NCI-H2171 (cell line): ENCODE data around the gene TRIM63.

Source experiments
- DNase-seq: peaks from one replicate; lab custom pipeline; 2025; lab: John Stamatoyannopoulos, UW

Gene TRIM63

GRCh38 chr1:26057189-26057588 is 10.2 kb downstream of the TRIM63 start:
- DNase-seq = no peak

GRCh38 chr1:26055041-26055440 is 12.4 kb downstream of the TRIM63 start:
- no peak for DNase-seq

DNA sequence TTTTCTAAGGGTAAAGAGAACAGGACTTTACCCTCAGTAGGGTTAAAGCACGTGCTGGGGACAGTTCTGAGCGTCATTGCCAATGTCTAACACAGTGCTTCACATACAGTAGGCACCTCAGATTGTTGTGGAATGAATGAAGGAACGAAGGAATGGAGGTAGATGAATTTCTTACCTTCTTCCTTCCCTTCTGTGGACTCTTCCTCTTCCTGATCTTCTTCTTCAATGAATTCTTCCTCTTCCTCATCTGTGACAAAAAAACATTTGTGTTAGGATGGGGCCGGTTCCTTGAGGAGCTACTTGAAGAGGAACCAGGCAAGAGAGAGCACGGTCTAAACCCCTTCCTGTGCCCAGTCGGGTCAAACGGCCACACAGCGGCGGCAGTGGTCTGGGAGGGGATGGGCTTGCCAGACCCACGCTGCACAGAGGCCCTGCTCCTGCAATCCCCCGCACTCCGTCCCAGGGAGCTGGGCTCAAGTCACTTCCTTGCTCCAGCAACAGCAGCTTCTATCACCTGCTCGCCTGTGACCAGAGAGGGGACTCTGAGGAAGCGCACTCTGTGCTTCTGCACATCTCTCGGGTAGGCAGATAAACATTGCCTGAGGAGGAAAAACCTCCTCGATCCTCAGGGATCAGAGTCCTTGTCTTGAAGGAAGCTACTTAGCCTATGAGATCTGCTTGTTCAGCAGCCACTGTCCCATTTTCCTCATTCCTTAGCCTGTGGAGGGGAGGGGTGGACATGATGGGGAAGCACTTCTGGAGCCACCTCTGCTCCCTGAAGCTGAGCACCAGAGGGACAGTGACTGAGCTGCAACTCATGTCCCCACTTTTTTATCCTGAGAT is 13.5 kb downstream of the TRIM63 start:
- DNase-seq = no peak

- no peak for DNase-seq
Measured at GRCh38 chr1:26050248-26050640, 17.2 kb downstream of the TRIM63 start.

- DNase-seq = no peak
Measured at GRCh38 chr1:26049531-26050247, 17.7 kb downstream of the TRIM63 start.

GRCh38 chr1:26047278-26047874 is 20.1 kb downstream of the TRIM63 start:
- DNase-seq = no peak

- no peak for DNase-seq
Measured at GRCh38 chr1:26046246-26047095, 21.0 kb downstream of the TRIM63 start.

GRCh38 chr1:26045722-26046245 is 21.6 kb downstream of the TRIM63 start, which contains the start of gene SLC30A2:
Gene SLC30A2, minus strand, starts transcription at chr1:26046118. Its CDS starts 222 bp downstream, at chr1:26045896.
- DNase-seq = no peak

- no peak for DNase-seq
Measured at GRCh38 chr1:26044971-26045721, 22.3 kb downstream of the TRIM63 start.

GRCh38 chr1:26044414-26044813 is 23.0 kb downstream of the TRIM63 start:
- DNase-seq = no peak

DNA sequence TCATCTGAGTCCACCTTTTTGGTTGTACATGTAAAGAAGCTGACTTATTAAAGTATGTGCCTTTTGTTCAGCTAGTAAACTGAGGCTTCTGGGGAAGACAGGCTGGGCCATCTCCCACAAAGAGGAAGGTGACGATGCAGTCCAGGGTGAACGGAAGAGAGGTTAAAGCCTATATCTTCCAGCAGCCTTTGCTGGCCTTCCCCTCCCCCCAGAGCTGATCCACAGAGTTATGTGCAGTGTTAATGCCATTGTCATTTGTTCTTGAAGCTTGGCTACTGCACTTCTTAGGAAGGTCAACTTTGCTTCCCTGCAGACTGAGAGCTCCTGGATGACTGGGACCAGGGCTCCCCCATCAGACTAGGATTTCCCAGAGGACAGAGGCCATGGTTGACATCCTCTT is 23.7 kb downstream of the TRIM63 start:
- no peak for DNase-seq

- no peak for DNase-seq
Measured at GRCh38 chr1:26041978-26042377, 25.5 kb downstream of the TRIM63 start.

DNA sequence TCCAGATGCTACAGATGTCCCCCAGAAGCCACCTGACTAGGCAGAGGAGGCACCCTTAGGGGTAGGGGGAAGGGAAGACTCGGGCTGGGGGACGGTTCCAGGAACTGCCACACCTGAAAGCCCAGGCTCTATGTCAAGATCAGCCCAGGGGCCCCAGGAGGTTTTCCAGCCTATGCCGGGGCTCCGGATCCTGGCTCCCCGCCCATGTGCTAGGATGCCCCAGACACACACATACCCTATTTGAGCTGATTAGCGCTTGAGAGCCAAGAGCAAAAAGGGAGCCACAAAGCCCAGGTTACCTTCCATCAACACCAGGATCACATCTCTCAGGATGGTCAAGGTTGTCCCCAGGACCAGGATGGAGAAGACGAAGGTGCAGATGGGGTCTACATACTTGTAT is 26.0 kb downstream of the TRIM63 start:
- DNase-seq = no peak

GRCh38 chr1:26038904-26039303 is 28.5 kb downstream of the TRIM63 start:
- no peak for DNase-seq

GRCh38 chr1:26038477-26038876 is 29.0 kb downstream of the TRIM63 start:
- DNase-seq = no peak

DNA sequence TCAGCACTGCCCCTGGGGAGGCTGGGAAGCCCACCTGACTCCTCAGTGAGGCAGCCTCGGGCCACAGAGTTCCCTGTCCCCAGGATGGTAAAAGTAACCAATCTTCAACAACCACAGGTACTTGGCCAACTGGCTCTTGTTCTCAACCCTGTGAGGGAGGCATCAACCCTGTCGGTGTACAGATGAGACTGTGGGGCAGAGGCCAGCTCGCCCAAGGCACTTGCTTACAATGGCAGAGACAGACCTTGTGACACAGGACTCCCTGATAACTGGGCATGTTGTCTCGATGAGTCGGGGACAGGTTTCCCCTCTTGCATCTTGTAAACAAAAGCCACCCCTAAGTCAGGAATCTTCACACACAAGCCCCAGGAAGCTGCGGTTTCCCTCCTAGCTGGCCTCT is 29.5 kb downstream of the TRIM63 start:
- DNase-seq = no peak

- no peak for DNase-seq
Measured at GRCh38 chr1:26036756-26037281, 30.6 kb downstream of the TRIM63 start.

GRCh38 chr1:26035959-26036755 is 31.3 kb downstream of the TRIM63 start:
- peak; percentile 21 for DNase-seq

- DNase-seq = peak; percentile 98
Measured at GRCh38 chr1:26035203-26035958, 32.0 kb downstream of the TRIM63 start.
